Measurements from ENCODE around the gene CGNL1. TPM values are rescaled to one million over a fixed set of nuclear protein-coding genes. Genes with fewer than 3 reads are reported as not detected.

The CGNL1 gene
- total RNA-seq, 2 donors from 2014 or later: 16.4 to 29.8 TPM

DNA sequence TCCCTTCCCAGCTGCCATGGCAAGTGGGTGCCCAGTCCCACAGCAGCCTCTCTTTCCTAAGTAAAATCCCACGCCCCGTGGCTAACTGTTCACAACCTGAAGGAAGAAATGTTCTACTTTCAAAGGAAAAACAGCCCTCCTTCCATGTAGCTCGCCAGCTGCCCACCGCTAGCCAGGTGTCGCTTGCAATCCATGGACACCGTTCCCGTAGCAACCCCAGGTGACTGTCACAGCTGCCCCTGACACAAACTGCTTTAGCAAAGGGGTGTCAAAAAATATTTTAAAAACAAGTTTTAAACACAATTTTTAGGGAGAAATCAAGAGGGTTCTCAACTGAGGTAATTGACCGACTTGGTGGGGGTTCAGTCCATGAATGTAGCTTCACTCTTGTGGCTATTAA, 21.0 kb upstream of the CGNL1 start:
- H3K36me3 ChIP-seq: no peaks in the 10 kb centered on the region
- H3K9me3 ChIP-seq: no peaks in the 10 kb centered on the region
- H3K27me3 ChIP-seq: no peaks in the 10 kb centered on the region
- no peak overlapping the region for H3K4me3 ChIP-seq
- DNase-seq (ENCODE audit: low spot score): no peak
- no peak overlapping the region for H3K27ac ChIP-seq
- no peaks in the 10 kb centered on the region for H3K4me1 ChIP-seq
- TF ChIP-seq, protein P1, sequence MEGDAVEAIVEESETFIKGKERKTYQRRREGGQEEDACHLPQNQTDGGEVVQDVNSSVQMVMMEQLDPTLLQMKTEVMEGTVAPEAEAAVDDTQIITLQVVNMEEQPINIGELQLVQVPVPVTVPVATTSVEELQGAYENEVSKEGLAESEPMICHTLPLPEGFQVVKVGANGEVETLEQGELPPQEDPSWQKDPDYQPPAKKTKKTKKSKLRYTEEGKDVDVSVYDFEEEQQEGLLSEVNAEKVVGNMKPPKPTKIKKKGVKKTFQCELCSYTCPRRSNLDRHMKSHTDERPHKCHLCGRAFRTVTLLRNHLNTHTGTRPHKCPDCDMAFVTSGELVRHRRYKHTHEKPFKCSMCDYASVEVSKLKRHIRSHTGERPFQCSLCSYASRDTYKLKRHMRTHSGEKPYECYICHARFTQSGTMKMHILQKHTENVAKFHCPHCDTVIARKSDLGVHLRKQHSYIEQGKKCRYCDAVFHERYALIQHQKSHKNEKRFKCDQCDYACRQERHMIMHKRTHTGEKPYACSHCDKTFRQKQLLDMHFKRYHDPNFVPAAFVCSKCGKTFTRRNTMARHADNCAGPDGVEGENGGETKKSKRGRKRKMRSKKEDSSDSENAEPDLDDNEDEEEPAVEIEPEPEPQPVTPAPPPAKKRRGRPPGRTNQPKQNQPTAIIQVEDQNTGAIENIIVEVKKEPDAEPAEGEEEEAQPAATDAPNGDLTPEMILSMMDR (IDR thresholded peaks at IDR 0.05): no peak

DNA sequence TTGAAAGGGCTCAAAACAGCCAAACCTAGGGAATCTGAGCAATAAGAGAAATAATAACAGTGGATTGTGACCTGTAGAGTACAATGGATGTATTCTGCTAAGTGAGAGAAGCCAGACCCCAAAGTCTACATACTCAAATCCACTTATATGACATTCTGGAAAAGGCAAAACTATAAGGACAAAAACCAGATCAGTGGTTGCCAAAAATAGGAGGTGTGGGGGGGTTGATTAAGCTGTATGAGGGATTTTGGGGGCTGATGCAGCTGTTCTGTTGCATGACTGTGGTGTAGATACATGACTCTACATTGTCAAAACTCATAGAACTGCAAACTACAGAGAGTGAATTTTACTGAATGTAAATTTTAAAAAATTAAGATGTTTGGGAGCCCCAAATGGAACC, 20.1 kb upstream of the CGNL1 start:
- no peaks in the 10 kb centered on the region for H3K9me3 ChIP-seq

DNA sequence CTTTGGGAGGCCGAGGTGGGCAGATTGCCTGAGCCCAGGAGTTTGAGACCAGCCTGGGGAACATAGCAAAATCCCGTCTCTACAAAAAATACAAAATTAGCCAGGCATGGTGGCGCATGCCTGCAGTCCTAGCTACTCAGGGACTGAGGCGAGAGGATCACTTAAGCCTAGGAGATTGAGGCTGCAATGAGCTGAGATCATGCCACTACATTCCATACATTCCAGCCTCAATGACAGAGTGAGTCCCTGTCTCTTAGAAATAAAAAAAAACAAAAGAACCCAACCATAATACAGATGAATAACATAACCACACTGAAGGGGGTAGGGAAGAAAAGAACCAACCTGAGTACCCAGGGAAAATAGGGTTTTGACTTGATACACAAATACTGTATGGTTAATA, 19.7 kb upstream of the CGNL1 start:
- Histone ChIP-seq H3K27ac (no peak overlapping the region), H3K27me3 (no peaks in the 10 kb centered on the region), H3K4me1 (no peaks in the 10 kb centered on the region), H3K36me3 (no peaks in the 10 kb centered on the region), H3K4me3 (no peak overlapping the region), H3K9me3 (no peaks in the 10 kb centered on the region)
- TF ChIP-seq, protein P1 (IDR thresholded peaks at IDR 0.05): no peak
- DNase-seq (ENCODE audit: low spot score): no peak

More for the DNA sequence above, 20.1 kb upstream of the CGNL1 start:
- no peak overlapping the region for H3K27ac ChIP-seq
- no peaks in the 10 kb centered on the region for H3K27me3 ChIP-seq
- no peak for DNase-seq (ENCODE audit: low spot score)
- TF ChIP-seq, protein P1 (IDR thresholded peaks at IDR 0.05): no peak
- H3K4me1 ChIP-seq: no peaks in the 10 kb centered on the region
- H3K36me3 ChIP-seq: no peaks in the 10 kb centered on the region
- H3K4me3 ChIP-seq: no peak overlapping the region

DNA sequence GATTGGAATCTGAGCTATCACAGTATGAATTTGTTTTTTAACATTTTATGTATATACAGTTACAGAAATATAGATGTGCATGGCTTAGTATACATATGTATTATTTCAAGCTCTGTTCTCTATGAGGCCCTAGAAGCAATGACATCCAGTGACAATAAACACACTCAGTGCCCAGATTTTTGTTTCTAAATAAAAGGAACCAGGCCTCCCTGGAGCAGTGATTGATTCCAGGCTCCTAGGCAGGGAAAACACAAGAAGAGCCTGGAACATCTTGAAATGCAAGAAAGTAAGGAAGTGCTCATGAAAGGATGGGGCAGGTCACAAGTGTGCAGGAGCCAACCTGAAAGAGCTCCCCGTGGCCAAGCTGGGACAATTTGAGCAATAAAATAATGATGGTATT, 18.5 kb upstream of the CGNL1 start:
- Histone ChIP-seq H3K36me3 (no peaks in the 10 kb centered on the region), H3K4me3 (no peak overlapping the region), H3K9me3 (no peaks in the 10 kb centered on the region), H3K27ac (no peak overlapping the region), H3K4me1 (no peaks in the 10 kb centered on the region), H3K27me3 (no peaks in the 10 kb centered on the region)
- TF ChIP-seq, protein P1 (IDR thresholded peaks at IDR 0.05): no peak
- DNase-seq (ENCODE audit: low spot score): no peak

DNA sequence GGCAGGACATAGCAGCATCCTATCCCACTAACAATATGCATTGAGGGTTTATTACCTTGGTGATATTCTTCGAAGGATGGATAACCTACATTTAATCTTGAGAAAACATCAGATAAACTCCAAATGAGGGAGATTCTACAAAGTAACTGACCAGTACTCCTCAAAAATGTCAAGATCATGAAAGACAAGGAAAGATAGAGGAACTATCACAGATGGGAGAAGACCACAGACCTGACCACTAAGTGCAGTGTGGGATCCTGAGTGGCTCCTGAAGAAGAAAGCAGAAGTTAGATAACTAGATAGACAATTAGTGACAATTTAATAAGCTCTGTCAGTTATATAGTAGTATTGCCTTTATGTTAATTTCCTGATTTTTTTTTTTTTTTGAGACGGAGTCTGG, 17.7 kb upstream of the CGNL1 start:
- Histone ChIP-seq H3K9me3 (no peaks in the 10 kb centered on the region), H3K27me3 (no peaks in the 10 kb centered on the region), H3K27ac (no peak overlapping the region), H3K4me3 (no peak overlapping the region), H3K4me1 (no peaks in the 10 kb centered on the region), H3K36me3 (no peaks in the 10 kb centered on the region)
- TF ChIP-seq, protein P1 (IDR thresholded peaks at IDR 0.05): no peak
- no peak for DNase-seq (ENCODE audit: low spot score)

DNA sequence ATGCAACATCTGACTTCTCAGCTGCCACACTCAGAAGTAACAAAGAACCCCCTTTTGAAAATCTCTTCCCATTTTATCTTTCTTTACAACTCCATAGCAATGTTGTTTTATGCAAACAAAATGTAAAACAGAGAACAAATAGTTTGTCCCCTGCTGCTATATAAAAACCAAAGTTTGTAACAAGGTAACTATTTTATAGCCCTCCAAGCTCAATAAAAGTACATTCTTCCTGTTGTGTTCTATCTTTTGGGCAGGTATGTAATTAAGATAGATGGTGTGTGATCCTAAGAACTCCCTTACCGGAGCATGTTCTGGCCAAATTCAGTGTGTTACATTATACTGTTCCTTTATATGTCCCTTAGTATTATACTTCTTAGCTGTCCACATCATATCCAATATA, 12.6 kb upstream of the CGNL1 start:
- no peak for DNase-seq (ENCODE audit: low spot score)
- H3K4me1 ChIP-seq: no peaks in the 10 kb centered on the region
- H3K9me3 ChIP-seq: no peaks in the 10 kb centered on the region
- H3K27me3 ChIP-seq: no peaks in the 10 kb centered on the region
- TF ChIP-seq, protein P1 (IDR thresholded peaks at IDR 0.05): no peak
- no peak overlapping the region for H3K4me3 ChIP-seq
- H3K27ac ChIP-seq: no peak overlapping the region
- H3K36me3 ChIP-seq: no peaks in the 10 kb centered on the region
